ENCODE data around the gene KYNU.

KYNU gene

GRCh38 chr2:143078104-143078503, 200.6 kb downstream of the KYNU start:
- Histone ChIP-seq H3K27ac (no peak overlapping the region), H3K27me3 (ENCODE audit: insufficient read depth, low read depth) (no peaks in the 10 kb centered on the region), H2AFZ (ENCODE audit: low read depth) (no peak overlapping the region), H3K4me2 (no peak overlapping the region), H3K36me3 (ENCODE audit: insufficient read depth) (no peaks in the 10 kb centered on the region), H3K9ac (no peak overlapping the region), H3K79me2 (ENCODE audit: insufficient read depth, low read depth) (no peaks in the 10 kb centered on the region), H3K4me3 (IDR thresholded peaks at IDR 0.05; ENCODE audit: insufficient read depth, low read depth, low read length) (no peak overlapping the region), H4K20me1 (ENCODE audit: insufficient read depth) (no peaks in the 10 kb centered on the region), H3K4me1 (ENCODE audit: low read depth, poor library complexity, severe bottlenecking) (no peaks in the 10 kb centered on the region)
- TF ChIP-seq, protein P1, sequence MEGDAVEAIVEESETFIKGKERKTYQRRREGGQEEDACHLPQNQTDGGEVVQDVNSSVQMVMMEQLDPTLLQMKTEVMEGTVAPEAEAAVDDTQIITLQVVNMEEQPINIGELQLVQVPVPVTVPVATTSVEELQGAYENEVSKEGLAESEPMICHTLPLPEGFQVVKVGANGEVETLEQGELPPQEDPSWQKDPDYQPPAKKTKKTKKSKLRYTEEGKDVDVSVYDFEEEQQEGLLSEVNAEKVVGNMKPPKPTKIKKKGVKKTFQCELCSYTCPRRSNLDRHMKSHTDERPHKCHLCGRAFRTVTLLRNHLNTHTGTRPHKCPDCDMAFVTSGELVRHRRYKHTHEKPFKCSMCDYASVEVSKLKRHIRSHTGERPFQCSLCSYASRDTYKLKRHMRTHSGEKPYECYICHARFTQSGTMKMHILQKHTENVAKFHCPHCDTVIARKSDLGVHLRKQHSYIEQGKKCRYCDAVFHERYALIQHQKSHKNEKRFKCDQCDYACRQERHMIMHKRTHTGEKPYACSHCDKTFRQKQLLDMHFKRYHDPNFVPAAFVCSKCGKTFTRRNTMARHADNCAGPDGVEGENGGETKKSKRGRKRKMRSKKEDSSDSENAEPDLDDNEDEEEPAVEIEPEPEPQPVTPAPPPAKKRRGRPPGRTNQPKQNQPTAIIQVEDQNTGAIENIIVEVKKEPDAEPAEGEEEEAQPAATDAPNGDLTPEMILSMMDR (conservative IDR thresholded peaks at IDR 0.05; ENCODE audit: low read depth, low read length): no peak

GRCh38 chr2:143081616-143082015, 204.2 kb downstream of the KYNU start:
- TF ChIP-seq, protein P1 (conservative IDR thresholded peaks at IDR 0.05; ENCODE audit: low read depth, low read length): no peak
- Histone ChIP-seq H3K4me2 (no peak overlapping the region), H3K27me3 (ENCODE audit: insufficient read depth, low read depth) (no peaks in the 10 kb centered on the region), H4K20me1 (ENCODE audit: insufficient read depth) (no peaks in the 10 kb centered on the region), H3K4me3 (IDR thresholded peaks at IDR 0.05; ENCODE audit: insufficient read depth, low read depth, low read length) (no peak overlapping the region), H2AFZ (ENCODE audit: low read depth) (no peak overlapping the region), H3K9ac (no peak overlapping the region), H3K27ac (no peak overlapping the region), H3K4me1 (ENCODE audit: low read depth, poor library complexity, severe bottlenecking) (no peaks in the 10 kb centered on the region), H3K36me3 (ENCODE audit: insufficient read depth) (no peaks in the 10 kb centered on the region), H3K79me2 (ENCODE audit: insufficient read depth, low read depth) (no peaks in the 10 kb centered on the region)

DNA sequence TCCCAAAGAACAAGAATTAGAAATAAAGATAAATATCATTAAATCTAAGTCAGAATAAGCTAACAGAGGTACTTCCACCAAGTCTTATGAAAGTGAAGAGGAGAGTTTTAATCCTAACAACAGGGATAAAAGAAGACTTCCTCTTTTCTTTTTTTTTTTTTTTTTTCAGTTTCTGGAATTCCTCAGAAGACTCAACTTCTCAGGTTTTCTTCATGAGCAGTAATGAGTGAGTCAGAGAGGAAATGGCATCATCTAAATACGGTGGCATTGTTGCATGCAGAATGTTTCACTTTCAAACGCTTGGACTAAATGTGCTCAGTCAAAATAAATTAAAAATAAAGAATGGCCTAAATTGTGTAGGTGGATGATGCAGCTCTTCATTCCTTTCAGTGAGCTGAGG, 206.2 kb downstream of the KYNU start:
- Histone ChIP-seq H3K4me1 (ENCODE audit: low read depth, poor library complexity, severe bottlenecking) (no peaks in the 10 kb centered on the region), H4K20me1 (ENCODE audit: insufficient read depth) (no peaks in the 10 kb centered on the region), H3K4me3 (IDR thresholded peaks at IDR 0.05; ENCODE audit: insufficient read depth, low read depth, low read length) (no peak overlapping the region), H3K4me2 (no peak overlapping the region), H2AFZ (ENCODE audit: low read depth) (no peak overlapping the region), H3K79me2 (ENCODE audit: insufficient read depth, low read depth) (no peaks in the 10 kb centered on the region), H3K9ac (no peak overlapping the region), H3K27ac (no peak overlapping the region), H3K36me3 (ENCODE audit: insufficient read depth) (no peaks in the 10 kb centered on the region), H3K27me3 (ENCODE audit: insufficient read depth, low read depth) (no peaks in the 10 kb centered on the region)
- TF ChIP-seq, protein P1 (conservative IDR thresholded peaks at IDR 0.05; ENCODE audit: low read depth, low read length): no peak

GRCh38 chr2:143084462-143084861, 207.0 kb downstream of the KYNU start:
- no peak overlapping the region for H3K4me3 ChIP-seq (IDR thresholded peaks at IDR 0.05; ENCODE audit: insufficient read depth, low read depth, low read length)
- no peak overlapping the region for H3K4me2 ChIP-seq
- no peaks in the 10 kb centered on the region for H4K20me1 ChIP-seq (ENCODE audit: insufficient read depth)
- H3K27ac ChIP-seq: no peak overlapping the region
- H3K79me2 ChIP-seq (ENCODE audit: insufficient read depth, low read depth): no peaks in the 10 kb centered on the region
- TF ChIP-seq, protein P1 (conservative IDR thresholded peaks at IDR 0.05; ENCODE audit: low read depth, low read length): no peak
- H2AFZ ChIP-seq (ENCODE audit: low read depth): no peak overlapping the region
- H3K9ac ChIP-seq: no peak overlapping the region
- no peaks in the 10 kb centered on the region for H3K4me1 ChIP-seq (ENCODE audit: low read depth, poor library complexity, severe bottlenecking)
- no peaks in the 10 kb centered on the region for H3K36me3 ChIP-seq (ENCODE audit: insufficient read depth)
- no peaks in the 10 kb centered on the region for H3K27me3 ChIP-seq (ENCODE audit: insufficient read depth, low read depth)

Measured in KMS-11 (cell line).